ENCODE measurements around the gene PRM2.
A peak's percentile ranks its signal among the peaks of the same experiment; 100 is the strongest.

The PRM2 gene

DNA sequence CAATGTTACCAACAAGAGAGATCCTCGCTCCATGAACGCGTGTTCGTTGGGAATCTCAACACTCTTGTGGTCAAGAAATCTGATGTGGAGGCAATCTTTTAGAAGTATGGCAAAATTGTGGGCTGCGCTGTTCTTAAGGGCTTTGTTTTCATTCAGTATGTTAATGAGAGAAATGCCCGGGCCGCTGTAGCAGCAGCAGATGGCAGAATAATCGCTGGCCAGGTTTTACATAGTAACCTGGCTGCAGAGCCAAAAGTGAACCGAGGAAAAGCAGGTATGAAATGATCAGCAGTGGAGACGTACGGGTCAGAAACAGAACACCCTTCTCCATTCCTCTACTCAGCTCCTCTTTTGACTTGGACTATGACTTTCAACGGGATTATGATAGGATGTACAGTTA, 33.6 kb downstream of the PRM2 start:
- no peak for DNase-seq

DNA sequence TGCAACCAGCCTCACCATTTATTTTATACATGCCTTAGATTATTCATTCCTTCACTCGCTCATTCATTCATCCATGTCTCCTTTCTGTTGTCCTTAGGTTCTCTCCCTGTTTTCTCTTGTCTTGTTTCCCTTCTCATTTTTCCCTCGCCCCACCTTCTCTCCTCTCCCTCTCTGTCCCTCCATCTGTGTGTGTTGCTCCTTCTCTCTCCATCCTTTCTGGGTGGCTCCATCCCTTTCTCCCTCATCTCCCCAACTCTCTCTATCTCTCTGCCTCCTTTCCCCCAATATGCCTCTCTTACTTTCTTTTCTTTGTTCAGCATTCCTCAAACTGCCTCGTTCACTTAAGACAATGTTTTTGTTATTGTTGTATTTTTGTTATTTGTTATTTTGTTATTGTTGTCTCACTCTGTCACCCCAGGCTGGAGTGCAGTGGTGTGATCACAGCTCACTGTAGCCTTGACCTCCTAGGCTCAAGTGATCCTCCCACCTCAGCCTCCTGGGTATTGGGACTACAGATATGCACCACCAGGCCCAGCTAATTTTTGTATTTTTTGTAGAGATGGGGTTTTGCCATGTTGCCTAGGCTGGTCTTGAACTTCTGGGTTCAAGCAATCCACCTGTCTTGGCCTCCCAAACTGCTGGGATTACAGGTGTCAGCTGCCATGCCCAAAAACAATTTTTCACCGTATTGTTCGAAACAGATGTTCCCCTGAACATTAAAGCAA, 34.6 kb downstream of the PRM2 start:
- no peak for DNase-seq

DNA sequence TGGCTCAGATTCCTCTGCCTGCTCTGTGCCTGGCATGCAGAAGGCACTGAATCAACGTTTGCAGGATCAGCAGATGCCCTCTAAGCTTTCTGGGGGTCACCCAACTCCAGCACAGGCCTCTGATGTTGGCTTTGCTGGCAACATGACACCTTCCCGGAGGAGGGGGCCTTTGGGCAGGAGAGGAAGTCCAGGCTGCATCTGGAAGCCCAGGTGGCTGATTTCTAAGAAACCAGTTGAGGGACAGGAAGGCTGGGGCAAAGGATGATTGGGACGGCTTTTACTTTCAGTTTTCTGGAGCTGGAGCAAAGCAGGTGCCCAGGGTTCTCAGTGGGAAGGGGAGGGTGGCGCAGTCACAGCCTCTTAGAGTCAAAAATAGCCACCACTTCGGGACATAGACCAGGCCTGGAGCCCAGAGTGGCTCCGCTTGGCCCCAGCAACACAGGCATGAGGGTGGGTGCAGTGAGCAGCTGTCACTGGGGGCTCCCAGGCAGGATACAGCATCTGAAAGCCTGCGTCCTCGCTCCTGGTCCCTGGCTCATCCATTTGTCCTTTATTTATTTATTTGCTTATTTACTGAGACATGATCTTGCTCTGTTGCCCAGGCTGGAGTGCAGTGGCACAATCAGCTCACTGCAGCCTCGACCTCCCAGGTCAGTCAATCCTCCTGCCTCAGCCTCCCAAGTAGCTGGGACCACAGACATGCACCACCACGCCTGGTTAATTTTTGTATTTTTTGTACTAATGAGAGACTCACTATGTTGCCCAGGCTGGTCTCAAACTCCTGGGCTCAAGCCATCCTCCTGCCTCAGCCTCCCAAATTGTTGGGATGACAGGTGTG, 35.4 kb downstream of the PRM2 start:
- no peak for DNase-seq

DNA sequence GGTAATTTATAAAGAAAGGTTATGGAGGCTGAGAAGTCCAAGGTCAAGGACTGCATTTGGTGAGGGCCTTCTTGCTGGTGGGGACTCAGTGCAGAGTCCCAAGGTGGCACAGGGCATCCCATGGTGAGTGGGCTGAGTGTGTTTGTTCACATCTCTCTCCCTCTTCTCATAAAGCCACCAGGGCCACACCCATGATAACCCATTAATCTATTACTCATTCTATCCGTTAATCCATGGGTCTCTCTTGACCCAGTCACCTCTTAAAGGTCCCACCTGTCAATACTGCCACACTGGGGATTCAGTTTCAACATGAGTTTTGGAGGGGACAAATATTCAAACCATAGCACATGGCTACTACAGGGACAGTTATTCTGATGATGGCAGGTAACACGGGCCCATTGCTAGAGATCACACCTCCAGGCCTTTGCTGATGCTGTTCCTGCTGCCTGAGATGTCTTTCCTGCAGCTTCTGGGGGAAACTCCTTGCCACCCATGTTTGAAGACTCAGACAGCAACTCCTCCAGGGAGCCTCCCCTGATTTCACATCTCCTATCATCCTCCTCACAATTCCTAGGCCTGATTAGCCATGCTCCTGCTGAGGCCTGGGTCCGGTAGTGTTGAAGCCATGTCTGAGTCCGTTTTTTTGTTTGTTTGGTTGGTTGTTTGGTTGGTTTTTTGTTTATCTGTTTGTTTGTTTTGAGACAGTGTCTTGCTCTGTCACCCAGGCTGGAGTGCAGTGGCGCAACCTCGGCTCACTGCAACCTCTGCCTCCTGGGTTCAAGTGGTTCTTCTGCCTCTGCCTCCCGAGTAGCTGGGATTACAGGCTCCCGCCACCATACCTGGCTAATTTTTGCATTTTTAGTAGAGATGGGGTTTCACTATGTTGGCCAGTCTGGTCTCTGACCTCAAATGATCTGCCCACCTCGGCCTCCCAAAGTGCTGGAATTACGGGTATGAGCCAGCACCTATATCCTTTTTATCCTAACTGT, 36.3 kb downstream of the PRM2 start:
- DNase-seq = no peak

DNA sequence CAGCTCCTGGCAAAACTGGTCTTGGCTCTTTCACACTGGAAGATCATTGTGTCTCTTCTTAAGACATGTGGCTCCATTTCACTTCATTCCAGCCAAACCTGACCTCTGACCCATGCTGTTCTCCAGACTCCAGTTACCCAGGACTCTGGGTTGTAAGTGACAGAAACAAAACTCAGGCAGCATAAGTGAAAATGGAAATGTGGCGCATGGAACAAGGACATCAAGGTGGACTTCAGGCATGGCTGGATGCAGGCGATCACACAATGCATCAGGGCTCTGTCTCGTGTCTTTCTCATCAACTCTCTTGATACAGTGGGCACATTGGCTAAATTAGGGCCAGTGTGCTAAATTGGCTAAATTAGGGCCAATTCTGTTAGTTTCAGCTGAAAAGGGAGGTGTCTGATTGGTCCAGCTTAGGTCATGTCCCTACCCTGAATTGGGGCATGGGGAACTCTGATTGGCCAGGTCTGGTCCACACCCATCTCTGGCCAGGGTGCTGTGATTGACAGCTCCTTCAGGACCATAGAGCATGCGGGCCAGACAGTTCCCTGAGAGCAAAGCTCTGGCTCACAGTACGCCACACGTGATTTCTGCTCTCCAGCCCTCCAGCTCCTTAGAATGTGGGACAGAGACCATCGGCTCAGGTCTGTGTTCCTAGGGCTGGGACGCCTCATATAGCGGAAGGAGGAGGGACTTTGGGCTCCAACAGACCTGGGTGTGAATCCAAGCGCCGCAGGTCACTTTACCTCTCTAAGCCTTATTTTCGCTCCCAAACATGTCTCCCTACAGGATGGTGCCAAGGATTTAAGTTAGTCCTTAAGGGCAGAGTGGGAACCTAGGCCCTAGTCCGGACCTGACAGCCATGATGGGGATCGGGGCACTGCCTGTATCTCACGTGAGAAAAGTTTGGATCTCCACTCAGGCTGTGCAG, 37.7 kb downstream of the PRM2 start:
- no peak for DNase-seq

DNA sequence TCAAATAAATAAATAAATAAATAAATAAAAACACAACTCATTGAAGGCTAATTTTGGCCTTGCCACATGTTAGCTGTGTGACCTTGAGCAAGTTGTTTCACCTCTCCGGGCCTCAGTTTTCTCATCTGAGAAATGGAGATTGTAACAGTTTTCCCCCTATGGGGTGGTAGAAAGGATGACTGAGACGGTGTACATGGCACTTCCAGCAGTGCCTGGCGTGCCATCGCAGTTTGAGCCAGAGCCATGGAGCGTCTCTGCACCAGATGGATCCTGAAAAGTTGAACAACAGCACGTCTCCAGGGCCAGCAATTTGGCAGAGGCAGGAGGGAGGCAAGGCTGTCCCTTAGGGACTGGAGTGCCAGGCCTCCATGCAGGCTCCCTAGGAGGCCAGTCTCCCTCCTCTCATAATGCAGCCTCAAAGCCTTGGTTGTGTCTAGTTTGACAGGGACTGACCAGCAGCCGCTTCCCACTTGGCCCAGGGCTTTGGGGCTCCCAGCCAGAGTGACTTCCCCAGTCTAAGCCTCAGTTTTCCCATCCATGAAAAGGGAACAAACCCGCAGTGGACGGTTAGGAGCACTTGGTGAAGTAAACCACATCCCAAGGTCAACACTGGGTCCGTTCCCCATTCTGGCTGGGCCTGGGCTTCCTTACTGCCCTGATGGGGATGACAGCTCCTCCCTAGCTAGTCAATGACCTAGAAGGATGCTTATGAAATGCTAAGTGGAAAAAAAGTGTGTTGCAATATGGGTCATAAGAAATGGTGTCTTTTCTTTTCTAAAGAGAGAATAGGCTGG, 39.6 kb downstream of the PRM2 start:
- no peak for DNase-seq

DNA sequence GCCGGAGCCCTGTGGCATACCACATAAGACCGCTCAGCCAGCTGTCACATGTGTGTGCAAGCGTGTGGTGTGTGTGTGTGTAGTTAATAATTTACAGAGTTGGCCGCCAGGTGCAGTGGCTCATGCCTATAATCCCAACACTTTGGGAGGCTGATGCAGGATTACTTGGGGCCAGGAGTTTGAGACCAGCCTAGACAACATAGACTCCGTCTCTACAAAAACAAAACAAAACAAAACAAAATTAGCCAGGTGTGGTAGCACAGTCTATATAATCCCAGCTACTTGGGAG, 40.6 kb downstream of the PRM2 start:
- no peak for DNase-seq

DNA sequence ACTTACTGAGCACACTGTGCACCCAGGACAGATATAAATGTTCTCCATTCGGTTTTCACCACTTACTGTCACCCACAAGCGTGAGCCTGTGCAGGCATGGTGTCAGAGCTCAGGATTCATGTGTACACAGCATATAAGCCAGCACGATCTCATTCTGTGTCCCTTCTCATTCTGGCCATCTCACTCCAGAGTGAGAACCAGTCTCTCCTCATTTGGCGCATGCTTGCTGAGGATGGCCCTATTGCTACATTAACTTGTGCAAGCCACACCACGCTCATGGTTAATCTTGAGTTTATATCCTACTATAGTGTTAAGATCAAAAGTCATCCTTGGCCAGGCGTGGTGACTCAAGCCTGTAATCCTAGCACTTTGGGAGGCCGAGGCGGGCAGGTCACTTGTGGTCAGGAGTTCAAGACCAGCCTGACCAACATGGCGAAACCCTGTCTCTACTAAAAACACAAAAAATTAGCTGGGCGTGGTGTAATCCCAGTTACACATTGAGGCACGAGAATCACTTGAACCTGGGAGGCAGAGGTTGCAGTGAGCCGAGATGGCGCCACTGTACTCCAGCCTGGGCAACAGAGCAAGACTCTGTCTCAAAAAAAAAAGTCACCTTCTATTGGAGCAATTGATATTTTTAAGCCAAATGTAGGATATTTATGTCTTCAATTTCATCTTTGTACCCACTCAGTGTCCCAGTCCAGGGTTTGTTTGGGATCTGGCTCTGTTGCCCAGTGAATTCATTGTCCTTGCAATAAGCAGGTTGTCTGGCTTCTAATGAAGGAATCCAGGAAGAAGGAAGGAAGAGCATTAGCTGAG, 41.2 kb downstream of the PRM2 start:
- DNase-seq = no peak

DNA sequence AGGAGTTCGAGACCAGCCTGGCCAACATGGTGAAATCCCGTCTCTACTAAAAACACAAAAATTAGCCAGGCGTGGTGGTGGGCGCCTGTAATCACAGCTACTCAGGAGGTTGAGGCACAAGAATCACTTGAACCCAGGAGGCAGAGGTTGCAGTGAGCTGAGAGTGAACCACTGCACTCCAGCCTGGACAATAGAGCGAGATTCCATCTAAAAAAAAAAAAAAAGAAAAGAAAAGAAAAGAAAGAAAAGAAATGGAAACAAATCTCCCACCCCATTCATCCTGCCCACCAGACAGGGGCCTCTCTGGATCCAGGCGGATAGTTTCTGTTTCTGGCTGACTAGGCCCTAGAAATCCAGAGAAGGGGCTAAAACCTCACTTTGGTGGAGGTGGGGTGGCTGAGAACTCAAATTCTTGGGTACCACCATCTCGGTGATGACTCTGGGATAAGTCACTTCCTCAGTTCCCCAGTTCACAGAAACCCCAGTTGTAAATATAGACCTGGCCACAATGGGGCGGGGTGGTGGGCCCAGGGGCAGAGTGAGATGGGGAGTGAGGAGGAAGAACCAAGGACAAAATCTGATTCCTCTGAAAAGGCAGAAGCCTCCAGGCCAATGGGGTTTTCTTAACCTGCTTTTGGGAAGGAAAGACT, 42.4 kb downstream of the PRM2 start:
- DNase-seq = no peak

DNA sequence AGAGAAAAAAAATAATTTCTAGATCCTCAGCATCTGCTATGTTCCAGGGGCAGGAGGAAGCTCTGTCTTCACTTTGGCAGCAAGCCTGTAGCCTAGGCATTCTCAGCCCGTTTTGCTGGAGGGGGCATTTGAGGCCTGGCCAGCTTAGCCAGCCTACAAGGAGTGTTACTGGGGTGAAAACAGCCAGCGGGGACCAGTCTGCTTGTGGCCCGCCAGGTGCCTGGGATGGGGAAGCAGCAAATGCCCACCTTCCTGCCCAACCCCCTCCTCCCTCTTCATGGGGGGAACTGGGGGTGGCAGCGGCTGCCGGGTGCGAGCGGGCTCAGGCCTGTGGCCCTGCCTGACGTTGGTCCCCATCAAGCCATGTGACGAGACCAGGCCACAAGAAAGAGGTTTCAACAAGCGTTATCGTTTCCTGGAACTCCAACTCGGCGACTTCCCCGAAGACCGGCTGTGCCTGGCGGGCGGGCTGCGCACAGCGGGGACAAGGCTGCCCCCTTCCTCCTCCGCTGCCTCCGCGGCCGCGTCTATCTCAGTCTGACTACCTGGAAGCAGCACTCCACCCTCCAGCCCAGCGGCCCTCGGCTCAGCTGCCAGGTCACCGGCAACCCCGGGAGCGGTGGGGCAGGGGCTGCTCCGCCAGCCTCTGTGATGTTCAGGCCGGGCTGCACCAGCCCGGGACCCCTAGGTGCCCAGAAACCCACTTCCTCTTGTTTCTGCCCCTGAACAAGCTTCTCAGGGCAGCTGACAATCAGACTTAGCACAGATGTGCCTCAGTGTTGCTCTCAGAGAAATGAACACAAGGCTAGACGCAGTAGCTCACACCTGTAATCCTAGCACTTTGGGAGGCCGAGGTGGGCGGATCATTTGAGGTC, 43.2 kb downstream of the PRM2 start:
- DNase-seq = no peak

DNA sequence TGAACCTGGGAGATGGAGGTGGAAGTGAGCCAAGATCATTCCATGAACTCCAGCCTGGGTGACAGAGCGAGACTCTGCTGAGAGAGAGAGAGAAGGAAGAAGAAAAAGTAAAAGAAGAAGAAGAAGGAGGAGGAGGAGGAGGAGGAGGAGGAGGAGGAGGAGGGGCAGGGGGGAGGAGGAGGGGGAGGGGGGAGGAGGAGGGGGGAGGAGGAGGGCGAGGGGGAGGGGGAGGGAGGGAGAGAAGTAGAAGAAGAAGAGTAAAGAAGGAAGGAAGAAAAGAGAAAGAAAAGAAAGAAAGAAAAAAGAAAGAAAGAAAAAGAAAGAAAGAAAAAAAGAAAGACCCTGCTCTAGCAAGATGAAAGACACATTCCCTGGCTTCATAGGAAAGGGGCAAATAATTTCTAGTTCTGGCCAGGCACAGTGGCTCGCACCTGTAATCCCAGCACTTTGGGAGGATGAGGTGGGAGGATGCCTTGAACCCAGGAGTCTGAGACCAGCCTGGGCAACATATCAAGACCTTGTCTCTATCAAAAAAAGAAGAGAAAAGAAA, 43.9 kb downstream of the PRM2 start:
- DNase-seq = no peak

DNA sequence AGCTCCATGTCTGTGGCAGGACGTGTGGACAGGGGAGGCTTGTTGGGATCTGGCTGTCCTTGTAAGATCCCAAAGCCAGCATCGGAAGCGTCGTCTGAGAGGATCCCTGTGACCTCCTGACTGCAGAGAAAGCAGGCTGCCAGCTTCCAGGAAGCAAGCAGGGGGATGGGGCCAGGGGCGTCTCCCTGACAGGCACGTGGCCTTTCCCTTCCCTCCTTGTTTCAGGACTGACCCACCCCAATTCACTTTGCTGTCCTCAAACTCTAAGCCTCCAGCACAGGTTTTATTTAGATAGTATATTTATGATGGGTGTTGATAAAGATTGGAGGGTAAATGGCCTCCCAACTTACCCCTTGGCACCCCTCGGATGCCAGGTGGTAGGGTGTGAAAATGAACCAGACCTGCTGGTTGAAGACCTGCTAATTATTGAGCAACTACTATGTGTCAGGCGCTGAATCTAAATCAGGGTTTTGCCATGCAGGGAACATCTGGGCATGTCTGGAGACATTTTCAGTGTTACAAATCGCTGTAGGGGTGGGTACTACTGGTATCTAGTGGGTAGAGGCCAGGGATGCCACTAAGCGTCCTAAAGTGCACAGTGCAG, 44.8 kb downstream of the PRM2 start:
- DNase-seq = no peak

DNA sequence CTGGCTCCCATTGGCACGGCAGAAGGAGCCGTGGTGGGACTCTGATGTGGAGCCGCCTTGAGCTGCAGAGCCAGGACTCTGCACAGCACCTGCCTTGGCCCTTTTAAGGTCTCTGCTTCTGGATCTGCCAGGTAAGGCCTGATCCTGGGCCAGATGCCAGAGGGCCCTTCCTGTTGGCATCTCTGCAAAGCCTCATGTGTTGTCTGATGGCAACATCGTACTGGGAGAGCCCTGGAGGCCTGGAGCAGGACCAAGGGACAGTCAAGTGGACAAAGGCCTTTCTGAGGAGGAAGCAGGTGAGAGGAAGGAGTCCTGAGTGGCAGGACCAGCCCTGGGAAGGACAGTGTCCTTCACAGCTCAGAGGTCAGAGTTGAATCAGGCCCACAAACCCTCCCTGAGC, 46.4 kb downstream of the PRM2 start:
- DNase-seq = peak; percentile 18

DNA sequence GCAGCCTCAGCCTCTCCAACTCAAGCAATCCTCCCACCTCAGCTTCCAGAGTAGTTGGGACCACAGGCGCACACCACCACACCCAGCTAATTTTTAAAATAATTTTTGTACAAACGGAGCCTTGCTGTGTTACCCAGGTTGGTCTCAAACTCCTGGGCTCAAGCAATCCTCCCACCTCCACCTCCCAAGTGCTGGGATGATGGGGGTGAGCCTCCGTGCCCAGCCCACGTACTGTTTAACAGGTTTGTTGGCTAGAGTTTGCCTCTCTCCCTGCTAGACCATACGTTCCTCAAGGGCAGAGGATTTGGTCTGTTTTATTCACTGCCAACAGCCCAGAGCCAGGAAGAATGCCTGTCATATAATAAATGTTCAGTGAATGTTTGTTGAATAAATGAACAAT, 46.8 kb downstream of the PRM2 start:
- no peak for DNase-seq

DNA sequence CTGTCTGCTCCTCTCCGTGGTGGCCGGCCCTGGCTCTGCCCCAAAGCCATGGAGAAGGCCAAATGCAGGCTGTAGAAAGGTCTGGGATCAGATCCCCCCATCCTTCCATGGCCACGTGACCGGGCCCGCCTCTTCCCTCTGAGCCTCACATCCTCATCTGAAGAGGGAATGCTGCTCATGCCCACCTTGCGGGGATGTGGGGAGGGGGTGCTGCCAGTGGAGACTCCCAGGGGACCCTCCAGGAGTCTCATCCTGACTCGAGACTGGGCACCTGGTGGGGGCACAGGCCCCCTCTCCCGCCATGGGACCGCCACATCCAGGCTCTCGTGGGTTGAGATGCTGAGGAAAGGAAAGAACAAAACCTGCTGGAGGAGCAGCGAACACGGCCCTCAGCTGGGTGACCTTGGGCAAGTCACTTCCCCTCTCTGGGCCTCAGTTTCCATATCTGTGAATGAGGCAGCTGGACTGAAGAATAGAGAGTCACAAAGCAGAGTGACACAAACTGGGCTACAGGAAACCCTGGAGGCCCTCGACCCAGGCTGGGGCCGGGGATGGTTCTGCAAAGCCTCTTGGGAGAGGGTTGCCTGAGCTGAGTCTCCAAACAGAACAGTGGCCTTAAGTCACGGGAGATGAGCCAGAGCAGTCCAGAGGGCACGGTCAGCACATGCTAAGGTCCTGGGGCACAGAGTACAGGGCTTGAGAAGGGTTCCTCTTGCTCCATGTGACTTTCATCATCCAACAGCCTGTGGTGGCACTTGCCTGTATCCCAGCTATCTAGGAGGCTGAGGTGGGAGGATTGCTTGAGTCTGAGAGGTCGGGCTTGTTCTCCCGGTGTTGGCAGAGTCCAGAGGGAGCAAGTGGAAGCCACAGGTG, 50.4 kb downstream of the PRM2 start:
- DNase-seq = no peak
